Measurements from ENCODE around the gene VEPH1.

GRCh38 chr3:157523814-157524213 lies 20.6 kb upstream of the VEPH1 start:
- TF ChIP-seq, protein P1, sequence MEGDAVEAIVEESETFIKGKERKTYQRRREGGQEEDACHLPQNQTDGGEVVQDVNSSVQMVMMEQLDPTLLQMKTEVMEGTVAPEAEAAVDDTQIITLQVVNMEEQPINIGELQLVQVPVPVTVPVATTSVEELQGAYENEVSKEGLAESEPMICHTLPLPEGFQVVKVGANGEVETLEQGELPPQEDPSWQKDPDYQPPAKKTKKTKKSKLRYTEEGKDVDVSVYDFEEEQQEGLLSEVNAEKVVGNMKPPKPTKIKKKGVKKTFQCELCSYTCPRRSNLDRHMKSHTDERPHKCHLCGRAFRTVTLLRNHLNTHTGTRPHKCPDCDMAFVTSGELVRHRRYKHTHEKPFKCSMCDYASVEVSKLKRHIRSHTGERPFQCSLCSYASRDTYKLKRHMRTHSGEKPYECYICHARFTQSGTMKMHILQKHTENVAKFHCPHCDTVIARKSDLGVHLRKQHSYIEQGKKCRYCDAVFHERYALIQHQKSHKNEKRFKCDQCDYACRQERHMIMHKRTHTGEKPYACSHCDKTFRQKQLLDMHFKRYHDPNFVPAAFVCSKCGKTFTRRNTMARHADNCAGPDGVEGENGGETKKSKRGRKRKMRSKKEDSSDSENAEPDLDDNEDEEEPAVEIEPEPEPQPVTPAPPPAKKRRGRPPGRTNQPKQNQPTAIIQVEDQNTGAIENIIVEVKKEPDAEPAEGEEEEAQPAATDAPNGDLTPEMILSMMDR (optimal IDR thresholded peaks at IDR 0.05 in 1 of 3, IDR thresholded peaks at IDR 0.05 in 1 of 3, conservative IDR thresholded peaks at IDR 0.05 in 1 of 3; ENCODE audit: extremely low read depth in 1 of 3, insufficient read depth in 2 of 3, low read length in 3 of 3): no peak
- TF ChIP-seq EZH2 (IDR thresholded peaks at IDR 0.05; ENCODE audit: low read length): no peak
